ENCODE data around the gene WASF2. TPM values are rescaled to one million over a fixed set of nuclear protein-coding genes. Genes with fewer than 3 reads are reported as not detected.

Gene WASF2
- total and polyA plus RNA-seq, 2 of the 4 experiments (the other 2 are of a cell fraction): 7.9 to 45.4 TPM

DNA sequence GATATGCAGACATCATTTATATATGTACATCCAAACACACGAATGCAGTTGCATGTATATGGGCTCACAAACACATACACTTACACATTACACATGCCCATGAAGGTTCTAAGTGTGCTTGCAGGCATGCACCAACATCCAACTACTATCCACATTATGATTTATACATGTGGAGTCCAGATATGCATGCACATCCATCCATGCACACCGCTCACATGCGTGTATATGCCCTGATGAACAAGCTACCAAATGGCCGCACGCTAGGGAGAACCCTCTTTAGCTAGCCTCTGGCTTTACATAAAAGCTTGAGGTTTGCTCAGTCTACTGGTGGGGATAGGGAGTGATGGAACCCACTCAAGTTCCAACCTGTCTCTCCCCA, 89.0 kb downstream of the WASF2 start:
- Histone ChIP-seq H4K8ac (ENCODE audit: low read depth in 2 of 2, low read length in 2 of 2) (no peak overlapping the region), H4K20me1 (ENCODE audit: insufficient read depth, low read length) (peaks cover 12% of the 10 kb centered on the region; the same call in 1 of the 2 replicates), H4K91ac (ENCODE audit: insufficient read depth, low read depth, low read length) (no peak overlapping the region), H3K14ac (replicated peaks; ENCODE audit: low read depth, low read length) (no peak overlapping the region), H3K36me3 (ENCODE audit: control insufficient read depth, insufficient read depth, low read length) (no peaks in the 10 kb centered on the region), H3K18ac (ENCODE audit: low read depth, low read length) (no peak overlapping the region), H2BK15ac (ENCODE audit: low read depth, low read length) (no peak overlapping the region), H2AFZ (replicated peaks; ENCODE audit: low read length, poor library complexity) (peak overlapping the region; percentile 17), H3K9ac (ENCODE audit: low read depth, low read length) (no peak overlapping the region), H3K4ac (ENCODE audit: low read depth, low read length) (no peak overlapping the region), H2BK120ac (ENCODE audit: low read depth, low read length) (no peak overlapping the region), H3K27me3 (ENCODE audit: control insufficient read depth, insufficient read depth, low read length) (no peaks in the 10 kb centered on the region), H3K79me1 (ENCODE audit: low read depth in 1 of 2, low read length in 2 of 2) (peaks cover 0 to 10% of the 10 kb centered on the region in 2 experiments; a peak in 1 of 4 replicates), H3K4me1 (ENCODE audit: control insufficient read depth, insufficient read depth, low read length) (peaks cover 19% of the 10 kb centered on the region), H3K4me3 (ENCODE audit: insufficient read depth, low read depth, low read length) (no peak overlapping the region), H3K27ac (ENCODE audit: insufficient read depth, low read length) (no peak overlapping the region), H3K9me1 (ENCODE audit: insufficient read depth, low read length) (peaks cover 14% of the 10 kb centered on the region), H2BK5ac (ENCODE audit: low read depth, low read length, poor library complexity, severe bottlenecking) (no peak overlapping the region), H3K9me3 (ENCODE audit: control insufficient read depth, insufficient read depth, low read length) (no peaks in the 10 kb centered on the region), H2AK5ac (ENCODE audit: low read depth, low read length) (no peak overlapping the region), H2AK9ac (replicated peaks; ENCODE audit: low read depth, low read length, poor library complexity) (peak overlapping the region; percentile 19), H3K4me2 (ENCODE audit: low read depth, low read length) (no peak overlapping the region), H3K23ac (ENCODE audit: low read depth, low read length) (no peak overlapping the region), H2BK20ac (ENCODE audit: low read depth, low read length) (no peak overlapping the region), H4K5ac (ENCODE audit: low read depth, low read length) (no peak overlapping the region), H3K56ac (ENCODE audit: extremely low read depth, insufficient read depth, low read length) (no peak overlapping the region)
- DNase-seq: no peak
- TF ChIP-seq MXI1 (IDR thresholded peaks at IDR 0.05; ENCODE audit: borderline replicate concordance, low read depth, low read length) (no peak), MAFK (IDR thresholded peaks at IDR 0.05; ENCODE audit: low read depth, low read length) (no peak), SMC3 (IDR thresholded peaks at IDR 0.05; ENCODE audit: low read depth, low read length) (no peak), NFE2L2 (IDR thresholded peaks at IDR 0.05; ENCODE audit: low read depth, low read length) (no peak), RAD21 (IDR thresholded peaks at IDR 0.05; ENCODE audit: low read length) (no peak), POLR2A (IDR thresholded peaks at IDR 0.05; ENCODE audit: low read depth, low read length) (no peak), RFX5 (IDR thresholded peaks at IDR 0.05; ENCODE audit: low read depth, low read length) (no peak), FOS (IDR thresholded peaks at IDR 0.05; ENCODE audit: low read depth, low read length) (no peak), CEBPB (IDR thresholded peaks at IDR 0.05; ENCODE audit: low read depth, low read length) (no peak), CHD1 (IDR thresholded peaks at IDR 0.05; ENCODE audit: low read depth, low read length) (no peak), BHLHE40 (IDR thresholded peaks at IDR 0.05; ENCODE audit: low read depth, low read length) (no peak), RCOR1 (IDR thresholded peaks at IDR 0.05; ENCODE audit: insufficient replicate concordance, low read length) (no peak)
- TF ChIP-seq, protein P1, sequence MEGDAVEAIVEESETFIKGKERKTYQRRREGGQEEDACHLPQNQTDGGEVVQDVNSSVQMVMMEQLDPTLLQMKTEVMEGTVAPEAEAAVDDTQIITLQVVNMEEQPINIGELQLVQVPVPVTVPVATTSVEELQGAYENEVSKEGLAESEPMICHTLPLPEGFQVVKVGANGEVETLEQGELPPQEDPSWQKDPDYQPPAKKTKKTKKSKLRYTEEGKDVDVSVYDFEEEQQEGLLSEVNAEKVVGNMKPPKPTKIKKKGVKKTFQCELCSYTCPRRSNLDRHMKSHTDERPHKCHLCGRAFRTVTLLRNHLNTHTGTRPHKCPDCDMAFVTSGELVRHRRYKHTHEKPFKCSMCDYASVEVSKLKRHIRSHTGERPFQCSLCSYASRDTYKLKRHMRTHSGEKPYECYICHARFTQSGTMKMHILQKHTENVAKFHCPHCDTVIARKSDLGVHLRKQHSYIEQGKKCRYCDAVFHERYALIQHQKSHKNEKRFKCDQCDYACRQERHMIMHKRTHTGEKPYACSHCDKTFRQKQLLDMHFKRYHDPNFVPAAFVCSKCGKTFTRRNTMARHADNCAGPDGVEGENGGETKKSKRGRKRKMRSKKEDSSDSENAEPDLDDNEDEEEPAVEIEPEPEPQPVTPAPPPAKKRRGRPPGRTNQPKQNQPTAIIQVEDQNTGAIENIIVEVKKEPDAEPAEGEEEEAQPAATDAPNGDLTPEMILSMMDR (conservative IDR thresholded peaks at IDR 0.05; ENCODE audit: low read depth, low read length): no peak
- TF ChIP-seq, protein P2, sequence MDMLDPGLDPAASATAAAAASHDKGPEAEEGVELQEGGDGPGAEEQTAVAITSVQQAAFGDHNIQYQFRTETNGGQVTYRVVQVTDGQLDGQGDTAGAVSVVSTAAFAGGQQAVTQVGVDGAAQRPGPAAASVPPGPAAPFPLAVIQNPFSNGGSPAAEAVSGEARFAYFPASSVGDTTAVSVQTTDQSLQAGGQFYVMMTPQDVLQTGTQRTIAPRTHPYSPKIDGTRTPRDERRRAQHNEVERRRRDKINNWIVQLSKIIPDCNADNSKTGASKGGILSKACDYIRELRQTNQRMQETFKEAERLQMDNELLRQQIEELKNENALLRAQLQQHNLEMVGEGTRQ (IDR thresholded peaks at IDR 0.05; ENCODE audit: low read depth, low read length): no peak
- no TSS peak for BruUV-seq (replicated peaks)
- ChIA-PET CTCF (interaction anchor here (1.1 to 1.3 kb wide), 2 partner anchors 11 to 156 kb away, joined by 3 read pairs; no protein-coding TSS in a partner anchor), POLR2A (ENCODE audit: unreplicated experiment) (interaction anchor here (0.6 kb wide), 1 partner anchor 69 kb away, joined by 3 read pairs; no protein-coding TSS in a partner anchor)
- 100% methylated on average over 1 of the region's 5 CpGs; no CpG with 5 or more reads in 1 of the 2 experiments for WGBS, 2 experiments (ENCODE audit: extremely low coverage in 2 of 2, insufficient read length in 1 of 2)
- intact Hi-C loops (cut with micrococcal nuclease): no loop called here
- no peak for ATAC-seq (ENCODE audit: low read depth)
- in situ Hi-C loops (cut with MboI; ENCODE audit: low sequenced_read_pairs): no loop called here
- dilution Hi-C loops (cut with HindIII; ENCODE audit: low sequenced_read_pairs, unreplicated experiment): no loop called here
